IMR-90 (cell line): Measurements from ENCODE around the gene PPIH. TPM values are rescaled to one million over a fixed set of nuclear protein-coding genes. Genes with fewer than 3 reads are reported as not detected.

Experiments used
- ATAC-seq: fragments of 200-7000 bp; cut with Tn5 transposase; 2 replicates; pipeline ENCODE4 v1.9.1; 2020; ENCODE audit warnings: low read depth, mild to moderate bottlenecking, moderate library complexity
- BruUV-seq: library from RNA; stranded (reverse); fragments of 400-500 nt; replicated peaks from 2 replicates; lab custom pipeline; 2021; lab: Mats Ljungman, UMichigan
- CTCF ChIA-PET: fragments of 300-600 bp; formaldehyde crosslinking; extraction: SDS; loops from one replicate; lab custom pipeline; 2021; ENCODE audit warnings: antibody characterized with exemption; lab: Yijun Ruan, JAX
- POLR2A ChIA-PET: fragments of 300-600 bp; sonication (Branson Sonifier 250); formaldehyde crosslinking; loops from one replicate; lab custom pipeline; 2022; ENCODE audit warnings: antibody characterized with exemption; ENCODE audit not compliant: unreplicated experiment; lab: Charles Lee
- DNase-seq: peaks from one replicate; pipeline ENCODE4 v3.0.0; 2013
- H2AFZ ChIP-seq: replicated peaks from 2 replicates; pipeline ENCODE3; 2013; ENCODE audit warnings: low read length, mild to moderate bottlenecking; ENCODE audit not compliant: poor library complexity
- H2AK5ac ChIP-seq: 2 replicates; pipeline ENCODE4 v1.6.1; 2013; ENCODE audit warnings: low read depth, low read length, inconsistent platforms
- H2AK9ac ChIP-seq: replicated peaks from 2 replicates; pipeline ENCODE3; 2013; ENCODE audit warnings: mild to moderate bottlenecking, low read depth, low read length, moderate library complexity; ENCODE audit not compliant: poor library complexity
- H2BK120ac ChIP-seq: 2 replicates; pipeline ENCODE4 v1.6.1; 2013; ENCODE audit warnings: low read depth, low read length, inconsistent platforms
- H2BK15ac ChIP-seq: 3 replicates; pipeline ENCODE4 v1.6.1; 2013; ENCODE audit warnings: low read depth, low read length, inconsistent platforms
- H2BK20ac ChIP-seq: 2 replicates; pipeline ENCODE4 v1.6.1; 2013; ENCODE audit warnings: low read depth, mild to moderate bottlenecking, inconsistent platforms, low read length, moderate library complexity
- H2BK5ac ChIP-seq: 2 replicates; pipeline ENCODE4 v1.6.1; 2013; ENCODE audit warnings: mild to moderate bottlenecking, low read depth, low read length, inconsistent platforms; ENCODE audit not compliant: poor library complexity, severe bottlenecking
- H3K14ac ChIP-seq: replicated peaks from 2 replicates; pipeline ENCODE4 v1.6.1; 2013; ENCODE audit warnings: low read depth, low read length, inconsistent platforms
- H3K18ac ChIP-seq: 2 replicates; pipeline ENCODE4 v1.6.1; 2013; ENCODE audit warnings: low read depth, low read length, control low read depth
- H3K23ac ChIP-seq: 2 replicates; pipeline ENCODE4 v1.6.1; 2013; ENCODE audit warnings: low read depth, low read length, inconsistent platforms
- H3K27ac ChIP-seq: 2 replicates; pipeline ENCODE4 v1.5.1; 2013; ENCODE audit warnings: mild to moderate bottlenecking, control low read depth, low read length; ENCODE audit not compliant: insufficient read depth
- H3K27me3 ChIP-seq: 2 replicates; pipeline ENCODE4 v1.6.1; 2013; ENCODE audit warnings: low read length; ENCODE audit not compliant: control insufficient read depth, insufficient read depth
- H3K36me3 ChIP-seq: 2 replicates; pipeline ENCODE4 v1.6.1; 2013; ENCODE audit warnings: low read length, mixed read lengths; ENCODE audit not compliant: control insufficient read depth, insufficient read depth
- H3K4ac ChIP-seq: 2 replicates; pipeline ENCODE4 v1.6.1; 2013; ENCODE audit warnings: low read depth, low read length, inconsistent platforms
- H3K4me1 ChIP-seq: 2 replicates; pipeline ENCODE4 v1.6.1; 2013; ENCODE audit warnings: low read length, mixed read lengths; ENCODE audit not compliant: control insufficient read depth, insufficient read depth
- H3K4me2 ChIP-seq: 2 replicates; pipeline ENCODE4 v1.6.1; 2013; ENCODE audit warnings: low read depth, mild to moderate bottlenecking, control low read depth, low read length, moderate library complexity
- H3K4me3 ChIP-seq: 2 replicates; pipeline ENCODE4 v1.5.1; 2013; ENCODE audit warnings: low read depth, mild to moderate bottlenecking, control low read depth, low read length, moderate library complexity; ENCODE audit not compliant: insufficient read depth
- H3K56ac ChIP-seq: 2 replicates; pipeline ENCODE4 v1.6.1; 2013; ENCODE audit warnings: low read length, inconsistent platforms; ENCODE audit not compliant: insufficient read depth; ENCODE audit errors: extremely low read depth
- H3K79me1 ChIP-seq, 2 experiments: 2 replicates each; pipeline ENCODE4 v1.6.1; 2013; ENCODE audit warnings: low read length in 2 of 2, inconsistent platforms in 1 of 2, low read depth in 1 of 2
- H3K9ac ChIP-seq: 2 replicates; pipeline ENCODE4 v1.6.1; 2013; ENCODE audit warnings: low read depth, low read length, control low read depth
- H3K9me1 ChIP-seq: 2 replicates; pipeline ENCODE4 v1.6.1; 2013; ENCODE audit warnings: low read length, inconsistent platforms; ENCODE audit not compliant: insufficient read depth
- H3K9me3 ChIP-seq: 2 replicates; pipeline ENCODE4 v1.6.1; 2013; ENCODE audit warnings: low read length; ENCODE audit not compliant: control insufficient read depth, insufficient read depth
- H4K20me1 ChIP-seq: 2 replicates; pipeline ENCODE4 v1.6.1; 2013; ENCODE audit warnings: low read length, inconsistent platforms; ENCODE audit not compliant: insufficient read depth
- H4K5ac ChIP-seq: 2 replicates; pipeline ENCODE4 v1.6.1; 2013; ENCODE audit warnings: mild to moderate bottlenecking, low read depth, low read length, control low read depth
- H4K8ac ChIP-seq, 2 experiments: 2 replicates each; pipeline ENCODE4 v1.6.1; 2013; ENCODE audit warnings: low read depth in 2 of 2, low read length in 2 of 2, control low read depth in 1 of 2, inconsistent platforms in 1 of 2
- H4K91ac ChIP-seq: 2 replicates; pipeline ENCODE4 v1.6.1; 2013; ENCODE audit warnings: low read depth, low read length, inconsistent platforms; ENCODE audit not compliant: insufficient read depth
- CEBPB ChIP-seq: IDR thresholded peaks from 2 replicates; pipeline ENCODE4 v1.6.1; 2012; ENCODE audit warnings: low read depth, low read length, improper control_type of control experiment
- NFE2L2 ChIP-seq: fragments of 150-350 bp; IDR thresholded peaks from 2 replicates; pipeline ENCODE4 v1.6.1; 2016; ENCODE audit warnings: low read depth, mild to moderate bottlenecking, low read length
- POLR2A ChIP-seq: IDR thresholded peaks from 2 replicates; pipeline ENCODE4 v1.6.1; 2012; ENCODE audit warnings: mild to moderate bottlenecking, low read depth, low read length
- RFX5 ChIP-seq: IDR thresholded peaks from 2 replicates; pipeline ENCODE4 v1.8.0; 2012; ENCODE audit warnings: low read depth, mild to moderate bottlenecking, low read length, moderate library complexity
- WGBS, 2 experiments: methylation state at CpG; one replicate each; pipeline versions ENCODE4 v1.1.5 to v1.1.7; 2013; ENCODE audit warnings: missing lambda C conversion rate in 2 of 2; ENCODE audit not compliant: insufficient read length in 1 of 2; ENCODE audit errors: extremely low coverage in 2 of 2; 5-methylcytosine and 5-hydroxymethylcytosine counted together
- dilution Hi-C: fragments of 300-500 bp; cut with HindIII; formaldehyde crosslinking; loops from one replicate; pipeline ENCODE4 v1.14.3; 2018; ENCODE audit warnings: low sequenced_read_pairs; ENCODE audit not compliant: unreplicated experiment
- in situ Hi-C: fragments of 300-500 bp; cut with MboI; formaldehyde crosslinking; loops from 3 replicates; pipeline ENCODE4 v1.14.3; 2019; ENCODE audit warnings: low sequenced_read_pairs, inconsistent platforms, mixed read lengths
- intact Hi-C: fragments of 100-400 bp; cut with micrococcal nuclease; formaldehyde crosslinking; loops from 2 replicates; pipeline ENCODE4 v1.10.0; 2022
- polyA plus RNA-seq, 3 experiments: library from polyadenylated mRNA; depleted of rRNA; stranded (reverse); fragments of >200 nt; gene quantifications; 2 replicates each; pipeline ENCODE4 v1.2.3, GENCODE V29; 2012; ENCODE audit warnings: low replicate concordance in 1 of 3
- total RNA-seq: library from RNA; depleted of rRNA; stranded (reverse); fragments of >200 nt; gene quantifications from 2 replicates; pipeline ENCODE4 v1.2.3, GENCODE V29; 2012
- TF ChIP-seq, protein P1 (sequence below): fragments of 150-350 bp; IDR thresholded peaks from 2 replicates; pipeline ENCODE4 v1.6.1; 2016; ENCODE audit warnings: low read depth, mild to moderate bottlenecking, low read length, moderate library complexity, borderline replicate concordance

PPIH gene
- total and polyA plus RNA-seq, 2 of the 4 experiments (the other 2 are of a cell fraction): 22.4 to 52.1 TPM

- Histone ChIP-seq H3K4me1 (peaks cover 6% of the 10 kb centered on the region; the same call in 1 of the 2 replicates), H3K9ac (no peak overlapping the region), H2BK5ac (no peak overlapping the region), H3K23ac (no peak overlapping the region), H3K27me3 (no peaks in the 10 kb centered on the region), H3K9me1 (peaks cover 4% of the 10 kb centered on the region), H4K20me1 (peaks cover 17% of the 10 kb centered on the region), H2AFZ (no peak overlapping the region), H3K27ac (no peak overlapping the region), H2BK20ac (no peak overlapping the region), H4K5ac (no peak overlapping the region), H4K8ac (no peak overlapping the region), H3K18ac (no peak overlapping the region), H3K4me2 (no peak overlapping the region; the same call in none of the 2 replicates), H3K79me1 (peaks cover 12 to 19% of the 10 kb centered on the region in 2 experiments), H3K56ac (no peak overlapping the region), H2AK9ac (no peak overlapping the region), H2BK120ac (no peak overlapping the region), H3K9me3 (no peaks in the 10 kb centered on the region), H4K91ac (no peak overlapping the region), H2AK5ac (no peak overlapping the region), H3K4me3 (no peak overlapping the region), H3K36me3 (peaks cover 8% of the 10 kb centered on the region), H3K14ac (no peak overlapping the region), H2BK15ac (no peak overlapping the region), H3K4ac (no peak overlapping the region)
- intact Hi-C loops (no loop called here), in situ Hi-C loops (no loop called here), dilution Hi-C loops (no loop called here)
- POLR2A ChIA-PET: no interaction called here
- ATAC-seq (no peak), DNase-seq (peak; percentile 67)
- BruUV-seq: no TSS peak
- 94% methylated on average over 3 of the region's 10 CpGs; no CpG with 5 or more reads in 1 of the 2 experiments for WGBS, 2 experiments
- TF ChIP-seq RFX5 (no peak), POLR2A (no peak), NFE2L2 (no peak), CEBPB (peak; percentile 57)
- TF ChIP-seq, protein P1, sequence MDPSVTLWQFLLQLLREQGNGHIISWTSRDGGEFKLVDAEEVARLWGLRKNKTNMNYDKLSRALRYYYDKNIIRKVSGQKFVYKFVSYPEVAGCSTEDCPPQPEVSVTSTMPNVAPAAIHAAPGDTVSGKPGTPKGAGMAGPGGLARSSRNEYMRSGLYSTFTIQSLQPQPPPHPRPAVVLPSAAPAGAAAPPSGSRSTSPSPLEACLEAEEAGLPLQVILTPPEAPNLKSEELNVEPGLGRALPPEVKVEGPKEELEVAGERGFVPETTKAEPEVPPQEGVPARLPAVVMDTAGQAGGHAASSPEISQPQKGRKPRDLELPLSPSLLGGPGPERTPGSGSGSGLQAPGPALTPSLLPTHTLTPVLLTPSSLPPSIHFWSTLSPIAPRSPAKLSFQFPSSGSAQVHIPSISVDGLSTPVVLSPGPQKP: no peak
- CTCF ChIA-PET: interaction anchor here (0.8 kb wide), 1 partner anchor 10 kb away, joined by 3 read pairs; no protein-coding TSS in a partner anchor
Observed at GRCh38 chr1:42679364-42679983, 21.3 kb downstream of the PPIH start.
